K562 (cell line): ENCODE data around the gene ARPC2. TPM values are rescaled to one million over a fixed set of nuclear protein-coding genes. Genes with fewer than 3 reads are reported as not detected.
A peak's percentile ranks its signal among the peaks of the same experiment; 100 is the strongest.

Experiments
- ATAC-seq: fragments of 200-7000 bp; cut with Tn5 transposase; 3 replicates; pipeline ENCODE4 v1.9.1; 2020; ENCODE audit warnings: moderate library complexity
- BruUV-seq: library from RNA; stranded (reverse); fragments of 400-500 nt; replicated peaks from 2 replicates; lab custom pipeline; 2021; lab: Mats Ljungman, UMichigan
- CTCF ChIA-PET: fragments of 300-600 bp; formaldehyde crosslinking; extraction: SDS; loops from one replicate; lab custom pipeline; 2021; ENCODE audit warnings: low intra/inter-chr PET ratio; lab: Yijun Ruan, JAX
- POLR2A ChIA-PET: fragments of 300-600, 350-650 bp; sonication (Branson Sonifier 250); formaldehyde crosslinking; extraction: SDS; loops from one replicate; lab custom pipeline; 2021; ENCODE audit warnings: antibody characterized with exemption, inconsistent platforms; lab: Yijun Ruan, JAX
- DNase-seq, 4 experiments: peaks; one replicate each; pipeline versions ENCODE4 v3.0.0 to v3.0.0-alpha.2; 2011 to 2018; ENCODE audit warnings: low spot score in 3 of 4, mixed read lengths in 3 of 4; ENCODE audit errors: extremely low read depth in 1 of 4
- FAIRE-seq: peaks from 2 replicates; lab custom pipeline; 2011; peaks lifted over from hg19 to GRCh38; lab: Jason Lieb, UNC
- H2AFZ ChIP-seq: 2 replicates; pipeline ENCODE4 v1.6.0; 2011; ENCODE audit warnings: low read depth, low read length, control low read depth, inconsistent platforms
- H3K27ac ChIP-seq: fragments of 200-600 bp; 3 replicates; pipeline ENCODE4 v1.8.0; 2011; ENCODE audit warnings: low read depth, mild to moderate bottlenecking, control low read depth, inconsistent platforms, low read length, moderate library complexity, mixed read lengths; ENCODE audit errors: extremely low read depth
- H3K27me3 ChIP-seq, 2 experiments: fragments of 300-600 bp in 1 of 2; 2 replicates in 1 of 2; 3 replicates in 1 of 2; pipeline versions ENCODE4 v1.6.0 to v1.8.0; 2011; ENCODE audit warnings: inconsistent platforms in 2 of 2, low read length in 2 of 2, mild to moderate bottlenecking in 1 of 2, mixed read lengths in 1 of 2, moderate library complexity in 1 of 2; ENCODE audit not compliant: control insufficient read depth in 2 of 2, insufficient read depth in 2 of 2
- H3K36me3 ChIP-seq: fragments of 300-600 bp; 3 replicates; pipeline ENCODE4 v1.8.0; 2011; ENCODE audit warnings: mild to moderate bottlenecking, low read length, inconsistent platforms; ENCODE audit not compliant: control insufficient read depth, insufficient read depth
- H3K4me1 ChIP-seq, 2 experiments: fragments of 200-600 bp in 1 of 2; replicated peaks in 1 of 2; 2 replicates in 1 of 2; 3 replicates in 1 of 2; pipeline versions ENCODE4 v1.5.1 to v1.8.0; 2011; ENCODE audit warnings: inconsistent platforms in 2 of 2, low read length in 2 of 2, mild to moderate bottlenecking in 1 of 2, mixed read lengths in 1 of 2, moderate library complexity in 1 of 2; ENCODE audit not compliant: control insufficient read depth in 2 of 2, insufficient read depth in 2 of 2
- H3K4me2 ChIP-seq: 2 replicates; pipeline ENCODE4 v1.6.1; 2011; ENCODE audit warnings: low read length, control low read depth, inconsistent platforms, mixed read lengths; ENCODE audit not compliant: insufficient read depth
- H3K4me3 ChIP-seq: fragments of 200-600 bp; sonication (generic), shearing (Covaris generic); 2 replicates; pipeline ENCODE4 v1.5.1; 2016; ENCODE audit warnings: control low read depth, inconsistent platforms
- H3K79me2 ChIP-seq: fragments of 200-600 bp; 3 replicates; pipeline ENCODE4 v1.8.0; 2011; ENCODE audit warnings: low read length, inconsistent platforms; ENCODE audit not compliant: control insufficient read depth, insufficient read depth
- H3K9ac ChIP-seq, 2 experiments: 2 replicates each; pipeline versions ENCODE4 v1.6.0 to v1.6.1; 2011; ENCODE audit warnings: low read depth in 2 of 2, low read length in 2 of 2, control low read depth in 1 of 2, inconsistent platforms in 1 of 2, mild to moderate bottlenecking in 1 of 2, mixed read lengths in 1 of 2; ENCODE audit not compliant: insufficient read depth in 1 of 2
- H3K9me1 ChIP-seq: one replicate; pipeline ENCODE4 v1.6.0; 2011; ENCODE audit warnings: inconsistent platforms, mild to moderate bottlenecking, low read length, moderate library complexity; ENCODE audit not compliant: control insufficient read depth, insufficient read depth
- H3K9me3 ChIP-seq: replicated peaks from 2 replicates; pipeline ENCODE4 v1.5.1; 2011; ENCODE audit warnings: low read depth, low read length, inconsistent platforms; ENCODE audit not compliant: control insufficient read depth, insufficient read depth
- H4K20me1 ChIP-seq: replicated peaks from 2 replicates; pipeline ENCODE4 v1.6.1; 2011; ENCODE audit warnings: low read length, inconsistent platforms, mixed read lengths; ENCODE audit not compliant: control insufficient read depth, insufficient read depth
- RBFOX2 ChIP-seq: fragments of 200-400 bp; formaldehyde crosslinking; IDR thresholded peaks from 2 replicates; pipeline ENCODE4 v1.6.1; 2017; ENCODE audit warnings: low read depth, mild to moderate bottlenecking, low read length, moderate library complexity
- RBM15 ChIP-seq: fragments of 200-400 bp; formaldehyde crosslinking; IDR thresholded peaks from 2 replicates; pipeline ENCODE4 v1.6.1; 2018; ENCODE audit warnings: mild to moderate bottlenecking, low read length, moderate library complexity; ENCODE audit not compliant: insufficient read depth
- SNIP1 ChIP-seq: fragments of 450-650 bp; IDR thresholded peaks from 2 replicates; pipeline ENCODE4 v1.7.1; 2017; ENCODE audit warnings: low read depth, mild to moderate bottlenecking
- TAF7 ChIP-seq: fragments of 450-650 bp; IDR thresholded peaks from 2 replicates; pipeline ENCODE4 v1.6.1; 2016; ENCODE audit warnings: missing genetic modification characterization, missing compliant biosample characterization
- THRAP3 ChIP-seq: fragments of 450-650 bp; IDR thresholded peaks from 2 replicates; pipeline ENCODE4 v1.6.1; 2016; ENCODE audit warnings: mild to moderate bottlenecking, inconsistent platforms, borderline replicate concordance
- WGBS: fragments of 100-300 bp; shearing (Covaris generic); methylation state at CpG from one replicate; pipeline ENCODE4 v1.1.6; 2016; ENCODE audit warnings: low coverage, mixed read lengths; ENCODE audit not compliant: insufficient coverage; ENCODE audit errors: missing lambda C conversion rate; 5-methylcytosine and 5-hydroxymethylcytosine counted together
- in situ Hi-C: fragments of 300-500 bp; cut with MboI; formaldehyde crosslinking; loops from 4 replicates; pipeline ENCODE4 v1.15.0; 2018; ENCODE audit warnings: inconsistent platforms, mixed read lengths
- intact Hi-C: fragments of 100-400 bp; cut with micrococcal nuclease; formaldehyde crosslinking; loops from 2 replicates; pipeline ENCODE4 v1.14.2; 2022
- polyA plus RNA-seq, 8 experiments: library from polyadenylated mRNA; depleted of rRNA in 4 of 8; stranded (reverse) in 5 of 8; unstranded in 3 of 8; fragments of >200 nt; fragmentation: Nextera tagmentation in 2 of 8; fragmentation: Illumina TruSeq in 1 of 8; extraction: Ambion mirVana in 2 of 8; extraction: Trizol in 1 of 8; gene quantifications; 2 replicates each; pipeline versions ENCODE4 v1.2.1 to v1.2.3, GENCODE V29; 2011 to 2014; ENCODE audit warnings: inconsistent platforms in 1 of 8, missing spikeins in 1 of 8
- total RNA-seq, 7 experiments: library from RNA; depleted of rRNA in 6 of 7; stranded (reverse); fragments of >200 nt in 6 of 7; fragmentation: Illumina TruSeq in 2 of 7; extraction: Trizol in 2 of 7; gene quantifications; 2 replicates each; pipeline versions ENCODE4 v1.2.1 to v1.2.3, GENCODE V29; 2011 to 2021; ENCODE audit warnings: low replicate concordance in 1 of 7
- TF ChIP-seq, protein P1 (sequence below), 3 experiments: fragments of 200-800 bp in 1 of 3; fragments of 250-450 bp in 1 of 3; fragments of 450-650 bp in 1 of 3; sonication (Bioruptor Pico) in 1 of 3; sonication (Bioruptor generic) in 1 of 3; formaldehyde crosslinking in 1 of 3; IDR thresholded peaks; 2 replicates each; pipeline versions ENCODE4 v1.6.1 to v1.8.0; 2016 to 2022; ENCODE audit warnings: mild to moderate bottlenecking in 2 of 3, missing genetic modification characterization in 2 of 3, missing compliant biosample characterization in 1 of 3, moderate library complexity in 1 of 3
- TF ChIP-seq, protein P2 (sequence below): fragments of 450-650 bp; formaldehyde crosslinking; IDR thresholded peaks from 2 replicates; pipeline ENCODE4 v1.4.0; 2020; ENCODE audit warnings: mild to moderate bottlenecking, moderate library complexity
- TF ChIP-seq, protein P3 (sequence below): fragments of 450-650 bp; IDR thresholded peaks from 2 replicates; pipeline ENCODE4 v1.6.1; 2017; ENCODE audit warnings: antibody characterized with exemption
- TF ChIP-seq, protein P4 (sequence below): fragments of 250-450 bp; sonication (Bioruptor Pico); IDR thresholded peaks from 2 replicates; pipeline ENCODE4 v1.4.0; 2020; ENCODE audit warnings: mild to moderate bottlenecking, moderate library complexity, borderline replicate concordance
- TF ChIP-seq, protein P5 (sequence below): sonication (generic); formaldehyde crosslinking; IDR thresholded peaks from 2 replicates; pipeline ENCODE4 v1.8.0; 2022; ENCODE audit warnings: mild to moderate bottlenecking, missing genetic modification reagents

ARPC2 gene
- total and polyA plus RNA-seq, 9 of the 15 experiments (the other 6 are each of a cell fraction or from before 2014, with no cell fraction given), result 81.9 to 187 (median 103) TPM

GRCh38 chr2:218262237-218262600, 45.2 kb downstream of the ARPC2 start:
- intact Hi-C loops, result no loop called here
- no peaks in the 10 kb centered on the region for H4K20me1 ChIP-seq
- WGBS, result 65% methylated on average over 6 of the region's 6 CpGs
- H3K9me1 ChIP-seq, result no peaks in the 10 kb centered on the region
- no peak overlapping the region for H3K4me2 ChIP-seq
- in situ Hi-C loops, result no loop called here
- no peaks in the 10 kb centered on the region for H3K9me3 ChIP-seq
- H3K4me3 ChIP-seq, result no peak overlapping the region
- no peak overlapping the region for H3K27ac ChIP-seq
- ATAC-seq (no peak), DNase-seq (no peak), FAIRE-seq (no peak)
- no peak overlapping the region for H2AFZ ChIP-seq
- CTCF ChIA-PET, result no interaction called here
- BruUV-seq, result no TSS peak
- POLR2A ChIA-PET, result interaction anchor here (1.3 kb wide), 1 partner anchor 12 kb away, joined by 3 read pairs; no protein-coding TSS in a partner anchor
- H3K79me2 ChIP-seq, result no peaks in the 10 kb centered on the region
- peaks cover 33% of the 10 kb centered on the region; the same call in 1 of the 3 replicates for H3K36me3 ChIP-seq
- peaks cover 3 to 13% of the 10 kb centered on the region in 2 experiments; a peak in 4 of 5 replicates for H3K4me1 ChIP-seq
- H3K27me3 ChIP-seq, result no peaks in the 10 kb centered on the region
- H3K9ac ChIP-seq, result peak overlapping the region in 1 of 2 experiments; percentile 45; a peak in 2 of 4 replicates
- TF ChIP-seq RBFOX2, result no peak
- no peak for TF ChIP-seq THRAP3
- TF ChIP-seq RBM15, result no peak
- TF ChIP-seq, protein P1, sequence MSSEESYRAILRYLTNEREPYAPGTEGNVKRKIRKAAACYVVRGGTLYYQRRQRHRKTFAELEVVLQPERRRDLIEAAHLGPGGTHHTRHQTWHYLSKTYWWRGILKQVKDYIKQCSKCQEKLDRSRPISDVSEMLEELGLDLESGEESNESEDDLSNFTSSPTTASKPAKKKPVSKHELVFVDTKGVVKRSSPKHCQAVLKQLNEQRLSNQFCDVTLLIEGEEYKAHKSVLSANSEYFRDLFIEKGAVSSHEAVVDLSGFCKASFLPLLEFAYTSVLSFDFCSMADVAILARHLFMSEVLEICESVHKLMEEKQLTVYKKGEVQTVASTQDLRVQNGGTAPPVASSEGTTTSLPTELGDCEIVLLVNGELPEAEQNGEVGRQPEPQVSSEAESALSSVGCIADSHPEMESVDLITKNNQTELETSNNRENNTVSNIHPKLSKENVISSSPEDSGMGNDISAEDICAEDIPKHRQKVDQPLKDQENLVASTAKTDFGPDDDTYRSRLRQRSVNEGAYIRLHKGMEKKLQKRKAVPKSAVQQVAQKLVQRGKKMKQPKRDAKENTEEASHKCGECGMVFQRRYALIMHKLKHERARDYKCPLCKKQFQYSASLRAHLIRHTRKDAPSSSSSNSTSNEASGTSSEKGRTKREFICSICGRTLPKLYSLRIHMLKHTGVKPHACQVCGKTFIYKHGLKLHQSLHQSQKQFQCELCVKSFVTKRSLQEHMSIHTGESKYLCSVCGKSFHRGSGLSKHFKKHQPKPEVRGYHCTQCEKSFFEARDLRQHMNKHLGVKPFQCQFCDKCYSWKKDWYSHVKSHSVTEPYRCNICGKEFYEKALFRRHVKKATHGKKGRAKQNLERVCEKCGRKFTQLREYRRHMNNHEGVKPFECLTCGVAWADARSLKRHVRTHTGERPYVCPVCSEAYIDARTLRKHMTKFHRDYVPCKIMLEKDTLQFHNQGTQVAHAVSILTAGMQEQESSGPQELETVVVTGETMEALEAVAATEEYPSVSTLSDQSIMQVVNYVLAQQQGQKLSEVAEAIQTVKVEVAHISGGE (CRISPR knock-in tag; IDR thresholded peaks at IDR 0.05), result no peak
- TF ChIP-seq, protein P2, sequence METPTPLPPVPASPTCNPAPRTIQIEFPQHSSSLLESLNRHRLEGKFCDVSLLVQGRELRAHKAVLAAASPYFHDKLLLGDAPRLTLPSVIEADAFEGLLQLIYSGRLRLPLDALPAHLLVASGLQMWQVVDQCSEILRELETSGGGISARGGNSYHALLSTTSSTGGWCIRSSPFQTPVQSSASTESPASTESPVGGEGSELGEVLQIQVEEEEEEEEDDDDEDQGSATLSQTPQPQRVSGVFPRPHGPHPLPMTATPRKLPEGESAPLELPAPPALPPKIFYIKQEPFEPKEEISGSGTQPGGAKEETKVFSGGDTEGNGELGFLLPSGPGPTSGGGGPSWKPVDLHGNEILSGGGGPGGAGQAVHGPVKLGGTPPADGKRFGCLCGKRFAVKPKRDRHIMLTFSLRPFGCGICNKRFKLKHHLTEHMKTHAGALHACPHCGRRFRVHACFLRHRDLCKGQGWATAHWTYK (CRISPR knock-in tag), result no peak
- TF ChIP-seq, protein P3, sequence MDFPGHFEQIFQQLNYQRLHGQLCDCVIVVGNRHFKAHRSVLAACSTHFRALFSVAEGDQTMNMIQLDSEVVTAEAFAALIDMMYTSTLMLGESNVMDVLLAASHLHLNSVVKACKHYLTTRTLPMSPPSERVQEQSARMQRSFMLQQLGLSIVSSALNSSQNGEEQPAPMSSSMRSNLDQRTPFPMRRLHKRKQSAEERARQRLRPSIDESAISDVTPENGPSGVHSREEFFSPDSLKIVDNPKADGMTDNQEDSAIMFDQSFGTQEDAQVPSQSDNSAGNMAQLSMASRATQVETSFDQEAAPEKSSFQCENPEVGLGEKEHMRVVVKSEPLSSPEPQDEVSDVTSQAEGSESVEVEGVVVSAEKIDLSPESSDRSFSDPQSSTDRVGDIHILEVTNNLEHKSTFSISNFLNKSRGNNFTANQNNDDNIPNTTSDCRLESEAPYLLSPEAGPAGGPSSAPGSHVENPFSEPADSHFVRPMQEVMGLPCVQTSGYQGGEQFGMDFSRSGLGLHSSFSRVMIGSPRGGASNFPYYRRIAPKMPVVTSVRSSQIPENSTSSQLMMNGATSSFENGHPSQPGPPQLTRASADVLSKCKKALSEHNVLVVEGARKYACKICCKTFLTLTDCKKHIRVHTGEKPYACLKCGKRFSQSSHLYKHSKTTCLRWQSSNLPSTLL, result no peak
- no peak for TF ChIP-seq TAF7 (tag)
- TF ChIP-seq, protein P4, sequence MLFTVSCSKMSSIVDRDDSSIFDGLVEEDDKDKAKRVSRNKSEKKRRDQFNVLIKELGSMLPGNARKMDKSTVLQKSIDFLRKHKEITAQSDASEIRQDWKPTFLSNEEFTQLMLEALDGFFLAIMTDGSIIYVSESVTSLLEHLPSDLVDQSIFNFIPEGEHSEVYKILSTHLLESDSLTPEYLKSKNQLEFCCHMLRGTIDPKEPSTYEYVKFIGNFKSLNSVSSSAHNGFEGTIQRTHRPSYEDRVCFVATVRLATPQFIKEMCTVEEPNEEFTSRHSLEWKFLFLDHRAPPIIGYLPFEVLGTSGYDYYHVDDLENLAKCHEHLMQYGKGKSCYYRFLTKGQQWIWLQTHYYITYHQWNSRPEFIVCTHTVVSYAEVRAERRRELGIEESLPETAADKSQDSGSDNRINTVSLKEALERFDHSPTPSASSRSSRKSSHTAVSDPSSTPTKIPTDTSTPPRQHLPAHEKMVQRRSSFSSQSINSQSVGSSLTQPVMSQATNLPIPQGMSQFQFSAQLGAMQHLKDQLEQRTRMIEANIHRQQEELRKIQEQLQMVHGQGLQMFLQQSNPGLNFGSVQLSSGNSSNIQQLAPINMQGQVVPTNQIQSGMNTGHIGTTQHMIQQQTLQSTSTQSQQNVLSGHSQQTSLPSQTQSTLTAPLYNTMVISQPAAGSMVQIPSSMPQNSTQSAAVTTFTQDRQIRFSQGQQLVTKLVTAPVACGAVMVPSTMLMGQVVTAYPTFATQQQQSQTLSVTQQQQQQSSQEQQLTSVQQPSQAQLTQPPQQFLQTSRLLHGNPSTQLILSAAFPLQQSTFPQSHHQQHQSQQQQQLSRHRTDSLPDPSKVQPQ (CRISPR knock-in tag), result no peak
- TF ChIP-seq, protein P5, sequence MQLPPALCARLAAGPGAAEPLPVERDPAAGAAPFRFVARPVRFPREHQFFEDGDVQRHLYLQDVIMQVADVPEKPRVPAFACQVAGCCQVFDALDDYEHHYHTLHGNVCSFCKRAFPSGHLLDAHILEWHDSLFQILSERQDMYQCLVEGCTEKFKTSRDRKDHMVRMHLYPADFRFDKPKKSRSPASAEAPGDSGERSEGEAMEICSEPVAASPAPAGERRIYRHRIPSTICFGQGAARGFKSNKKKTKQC (CRISPR knock-in tag), result no peak
- no peak for TF ChIP-seq SNIP1
